HG03565 (cell line): Measurements from ENCODE around the gene PREB.

ENCODE experiments used
- ATAC-seq: cut with Tn5 transposase; IDR thresholded peaks from one replicate; pipeline ENCODE4 v1.9.1; 2021; ENCODE audit warnings: mild to moderate bottlenecking, moderate library complexity; ENCODE audit not compliant: unreplicated experiment

PREB gene

GRCh38 chr2:27083410-27084296 lies 50.8 kb downstream of the PREB start:
- ATAC-seq: no peak

GRCh38 chr2:27082773-27083409 lies 51.5 kb downstream of the PREB start:
- ATAC-seq: no peak

GRCh38 chr2:27081984-27082772 lies 52.3 kb downstream of the PREB start:
- no peak for ATAC-seq
